ENCODE measurements around the gene STXBP1. TPM values are rescaled to one million over a fixed set of nuclear protein-coding genes. Genes with fewer than 3 reads are reported as not detected.

STXBP1 gene
- total and polyA plus RNA-seq, 2 of the 13 experiments (the other 11 are each of a cell fraction or from before 2014, with no cell fraction given) = 2.9 TPM

GRCh38 chr9:127734747-127735529 is 122.9 kb downstream of the STXBP1 start, which contains the start of gene TOR2A (continued):
- TF ChIP-seq PRDM15 (CRISPR knock-in tag; IDR thresholded peaks at IDR 0.05) = peak; percentile 32; the same call in 1 of the 2 replicates
- peak; percentile 95; the same call in 1 of the 2 replicates for TF ChIP-seq ZNF34 (CRISPR knock-in tag; IDR thresholded peaks at IDR 0.05; ENCODE audit: borderline replicate concordance)
- no peak for TF ChIP-seq MTERF4 (CRISPR knock-in tag; IDR thresholded peaks at IDR 0.05)
- TF ChIP-seq RXRB (CRISPR knock-in tag; IDR thresholded peaks at IDR 0.05; ENCODE audit: borderline replicate concordance) = peak; percentile 49; the same call in 1 of the 2 replicates
- no peak for TF ChIP-seq ELK4 (CRISPR knock-in tag; IDR thresholded peaks at IDR 0.05; ENCODE audit: borderline replicate concordance)
- TF ChIP-seq ZNF660 (CRISPR knock-in tag; IDR thresholded peaks at IDR 0.05; ENCODE audit: borderline replicate concordance, low read depth) = no peak
- TF ChIP-seq ZMAT3 (CRISPR knock-in tag; conservative IDR thresholded peaks at IDR 0.05) = no peak; the same call in 1 of the 2 replicates
- TF ChIP-seq ZBTB43 (CRISPR knock-in tag; conservative IDR thresholded peaks at IDR 0.05) = 0 out of 2 replicates have a peak, but pooled peaks have one; percentile 24
- peak; percentile 99 for TF ChIP-seq RFX1 (IDR thresholded peaks at IDR 0.05)
- TF ChIP-seq KDM1A (CRISPR knock-in tag; IDR thresholded peaks at IDR 0.05) = no peak
- TF ChIP-seq BCL6 (CRISPR knock-in tag; IDR thresholded peaks at IDR 0.05) = peak; percentile 23; the same call in 1 of the 2 replicates
- TF ChIP-seq SALL1 (CRISPR knock-in tag; IDR thresholded peaks at IDR 0.05) = peak; percentile 71; the same call in 1 of the 2 replicates
- TF ChIP-seq SALL2 (CRISPR knock-in tag; IDR thresholded peaks at IDR 0.05) = peak; percentile 73; the same call in 1 of the 2 replicates
- peak; percentile 80 for TF ChIP-seq YY1 (IDR thresholded peaks at IDR 0.05; ENCODE audit: insufficient read depth, insufficient replicate concordance, low read depth, low read length)
- no peak for TF ChIP-seq SOX6 (IDR thresholded peaks at IDR 0.05)
- no peak for TF ChIP-seq SOX6 (CRISPR knock-in tag; IDR thresholded peaks at IDR 0.05)
- TF ChIP-seq HOXA3 (CRISPR knock-in tag; IDR thresholded peaks at IDR 0.05) = peak; percentile 72; the same call in 1 of the 2 replicates
- TF ChIP-seq LRRFIP1 (CRISPR knock-in tag; conservative IDR thresholded peaks at IDR 0.05) = no peak
- TF ChIP-seq ARID2 (CRISPR knock-in tag; IDR thresholded peaks at IDR 0.05; ENCODE audit: borderline replicate concordance) = no peak

Measured in HepG2 (cell line).